Measurements from ENCODE around the gene NOBOX.
"Not testable (repeated sequence)": the region's sequence is repeated elsewhere in the genome, so short reads cannot be mapped to it uniquely, and the experiment has no call there.

Gene NOBOX

DNA sequence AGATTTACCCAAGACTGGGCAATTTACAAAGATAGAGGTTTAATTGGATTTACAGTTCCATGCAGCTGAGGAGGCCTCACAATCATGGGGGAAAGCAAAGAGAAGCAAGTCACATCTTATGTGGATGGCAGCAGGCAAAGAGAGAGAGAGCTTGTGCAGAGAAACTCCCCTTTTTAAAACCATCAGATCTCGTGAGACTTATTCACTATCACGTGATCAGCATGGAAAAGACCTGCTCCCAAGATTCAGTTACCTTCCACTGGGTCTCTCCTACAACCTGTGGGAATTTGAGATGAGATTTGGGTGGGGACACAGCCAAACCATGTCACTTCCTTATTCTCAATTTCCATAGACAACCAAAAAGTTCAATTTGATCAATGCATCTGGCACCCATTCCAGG lies 24.9 kb upstream of the NOBOX start:
- TF ChIP-seq CTCF (IDR thresholded peaks at IDR 0.05) = no peak
- H3K4me3 ChIP-seq = no peak overlapping the region
- no peak for DNase-seq (ENCODE audit: low spot score)
- H3K27ac ChIP-seq = no peak overlapping the region

GRCh38 chr7:144427539-144427938 lies 24.0 kb upstream of the NOBOX start:
- H3K4me3 ChIP-seq; DNase-seq (ENCODE audit: low spot score): not testable (repeated sequence)

DNA sequence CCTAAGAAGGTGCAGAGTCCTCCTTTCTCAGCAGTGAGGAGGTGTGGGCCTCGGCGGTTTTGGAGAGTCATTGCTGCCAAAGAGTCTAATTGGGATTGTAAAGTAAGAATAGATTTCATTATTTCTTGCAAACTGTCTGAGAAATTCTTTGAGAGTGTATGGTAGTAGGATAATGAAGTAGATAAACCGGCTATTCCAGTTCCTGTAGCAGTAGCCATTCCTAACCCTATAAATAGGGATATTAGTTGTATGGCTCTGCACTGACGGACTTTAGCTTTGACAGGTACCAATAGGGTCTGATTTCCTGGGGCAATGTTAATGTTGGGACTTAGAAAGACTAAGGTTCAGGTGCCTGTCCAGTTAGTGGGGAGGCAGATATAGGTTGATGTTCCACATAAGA lies 15.4 kb upstream of the NOBOX start:
- H3K4me3 ChIP-seq; H3K27ac ChIP-seq; DNase-seq (ENCODE audit: low spot score): not testable (repeated sequence)

More at GRCh38 chr7:144427539-144427938, 24.0 kb upstream of the NOBOX start:
- not testable (repeated sequence) for H3K27ac ChIP-seq

DNA sequence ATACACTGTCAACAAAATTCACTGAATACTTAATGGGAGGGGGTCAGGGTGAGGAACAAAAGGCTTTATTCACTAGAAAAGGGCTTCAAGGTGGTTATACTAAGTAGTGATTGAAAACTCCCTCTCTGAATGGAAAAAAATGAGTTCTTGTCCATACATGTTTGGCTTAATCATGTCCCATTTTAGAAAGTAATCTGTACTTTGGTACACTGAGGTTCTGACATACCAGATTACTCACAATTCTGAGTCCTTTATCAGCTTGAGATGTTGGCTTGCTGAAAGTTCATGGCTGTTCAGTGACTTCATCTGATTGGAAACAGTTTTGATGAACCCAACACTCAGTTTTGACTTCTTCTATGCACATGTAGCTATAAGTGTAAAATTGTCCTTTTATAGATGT lies 12.8 kb upstream of the NOBOX start:
- DNase-seq (ENCODE audit: low spot score) = no peak
- Histone ChIP-seq H3K27ac (no peak overlapping the region), H3K4me3 (no peak overlapping the region)
- no peak for TF ChIP-seq CTCF (IDR thresholded peaks at IDR 0.05)

- DNase-seq (ENCODE audit: low spot score) = no peak
- Histone ChIP-seq H3K4me3 (no peak overlapping the region), H3K27ac (no peak overlapping the region)
- no peak for TF ChIP-seq CTCF (IDR thresholded peaks at IDR 0.05)
Measured at GRCh38 chr7:144415858-144416257, 12.4 kb upstream of the NOBOX start.

DNA sequence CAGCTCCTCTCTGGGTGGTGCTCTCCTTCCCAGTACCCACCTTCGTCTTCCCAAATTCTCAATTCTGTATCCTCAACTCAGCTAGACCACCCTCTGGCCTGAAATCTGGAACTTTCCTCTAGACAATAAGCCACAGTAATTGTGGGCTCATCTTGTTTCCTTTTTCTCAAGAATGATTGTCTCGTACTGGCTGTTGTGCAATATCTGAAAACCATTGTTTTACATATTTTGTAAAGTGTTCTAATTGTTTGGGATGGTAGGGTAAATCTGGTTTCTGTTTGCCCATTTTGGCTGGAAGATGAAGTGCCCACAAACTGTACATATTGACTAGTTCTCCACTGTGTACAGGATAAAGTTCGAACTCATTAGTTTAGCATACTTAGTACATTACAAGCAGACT lies 11.3 kb upstream of the NOBOX start:
- no peak for DNase-seq (ENCODE audit: low spot score)
- TF ChIP-seq CTCF (IDR thresholded peaks at IDR 0.05) = no peak
- no peak overlapping the region for H3K4me3 ChIP-seq
- no peak overlapping the region for H3K27ac ChIP-seq

- TF ChIP-seq CTCF (IDR thresholded peaks at IDR 0.05) = no peak
- Histone ChIP-seq H3K4me3 (no peak overlapping the region), H3K27ac (no peak overlapping the region)
- no peak for DNase-seq (ENCODE audit: low spot score)
Measured at GRCh38 chr7:144410441-144410840, 6.9 kb upstream of the NOBOX start.

DNA sequence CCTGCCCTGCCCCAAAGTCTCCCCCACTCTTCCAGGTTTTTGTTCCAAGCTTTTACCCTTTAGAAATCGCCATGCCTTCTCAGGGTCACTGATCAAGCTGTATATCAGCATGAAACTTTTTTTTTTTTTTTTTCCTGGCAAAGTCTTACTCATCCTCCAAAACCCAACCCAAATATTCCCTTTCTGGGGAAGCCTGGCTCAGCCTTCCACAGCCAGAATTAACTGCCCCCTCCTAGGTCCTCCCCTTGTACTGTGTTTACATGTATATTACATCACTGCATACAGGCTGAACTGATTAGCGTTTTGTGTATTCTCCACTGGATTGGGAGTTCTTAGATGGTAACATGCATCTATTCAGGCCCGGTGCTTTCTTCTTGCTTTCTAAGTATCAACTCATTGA lies 4.6 kb upstream of the NOBOX start:
- TF ChIP-seq CTCF (IDR thresholded peaks at IDR 0.05) = no peak
- Histone ChIP-seq H3K4me3 (no peak overlapping the region), H3K27ac (no peak overlapping the region)
- DNase-seq (ENCODE audit: low spot score) = no peak

Measured in coronary artery (tissue), 2 donors.